ENCODE data around the gene LRRC63. TPM values are rescaled to one million over a fixed set of nuclear protein-coding genes. Genes with fewer than 3 reads are reported as not detected.
"Not testable (repeated sequence)": the region's sequence is repeated elsewhere in the genome, so short reads cannot be mapped to it uniquely, and the experiment has no call there.

The LRRC63 gene
- total and polyA plus RNA-seq, 9 donors: 0.04 to 0.17 (median 0.08) TPM; not detected in 3

DNA sequence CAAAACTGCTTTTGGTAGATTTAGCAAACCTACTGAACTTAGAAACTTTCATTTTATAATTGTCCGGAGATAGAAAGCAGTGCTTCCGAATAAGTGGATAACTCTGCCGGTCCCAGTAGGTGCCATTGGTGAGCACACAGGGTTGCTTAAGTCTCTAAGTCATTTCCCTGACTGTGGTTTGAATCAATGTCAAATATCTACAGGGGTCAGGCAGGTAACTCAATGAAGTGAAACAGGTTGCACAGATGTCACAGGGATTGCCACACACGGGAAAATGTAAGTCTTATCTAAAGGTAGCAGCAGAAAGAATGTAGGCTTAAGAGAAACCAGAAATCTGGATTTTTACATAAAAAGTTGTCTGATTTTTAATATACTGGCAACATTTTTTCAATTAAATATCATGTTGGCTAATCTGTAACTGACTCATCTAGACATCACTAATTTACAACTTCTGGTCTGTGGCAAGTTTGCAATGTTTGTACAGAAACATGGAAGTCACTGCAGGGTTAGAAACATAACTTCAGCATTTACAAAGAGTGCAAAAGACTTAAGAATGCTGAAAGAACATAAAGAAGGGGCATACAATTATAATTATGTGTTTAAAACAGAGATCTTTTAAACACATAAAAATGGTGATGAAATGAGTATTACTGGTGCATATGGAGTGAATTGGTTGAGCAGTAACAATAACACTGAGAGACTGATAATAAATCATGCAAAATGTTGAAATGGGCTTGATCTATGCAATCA, 14.3 kb upstream of the LRRC63 start:
- Histone ChIP-seq H3K4me3 (ENCODE audit: low read length) (no peak overlapping the region), H3K9me3 (replicated peaks; ENCODE audit: control insufficient read depth, low read depth, low read length) (no peaks in the 10 kb centered on the region), H3K27ac (ENCODE audit: low read length) (no peak overlapping the region), H3K4me1 (ENCODE audit: control insufficient read depth, insufficient read depth, low read length) (no peaks in the 10 kb centered on the region), H3K27me3 (ENCODE audit: control insufficient read depth, insufficient read depth, low read length) (no peaks in the 10 kb centered on the region), H3K36me3 (ENCODE audit: control insufficient read depth, insufficient read depth, low read length) (no peaks in the 10 kb centered on the region)
- no peak for DNase-seq
- 92% methylated on average over 3 of the region's 4 CpGs for WGBS (ENCODE audit: insufficient coverage)

DNA sequence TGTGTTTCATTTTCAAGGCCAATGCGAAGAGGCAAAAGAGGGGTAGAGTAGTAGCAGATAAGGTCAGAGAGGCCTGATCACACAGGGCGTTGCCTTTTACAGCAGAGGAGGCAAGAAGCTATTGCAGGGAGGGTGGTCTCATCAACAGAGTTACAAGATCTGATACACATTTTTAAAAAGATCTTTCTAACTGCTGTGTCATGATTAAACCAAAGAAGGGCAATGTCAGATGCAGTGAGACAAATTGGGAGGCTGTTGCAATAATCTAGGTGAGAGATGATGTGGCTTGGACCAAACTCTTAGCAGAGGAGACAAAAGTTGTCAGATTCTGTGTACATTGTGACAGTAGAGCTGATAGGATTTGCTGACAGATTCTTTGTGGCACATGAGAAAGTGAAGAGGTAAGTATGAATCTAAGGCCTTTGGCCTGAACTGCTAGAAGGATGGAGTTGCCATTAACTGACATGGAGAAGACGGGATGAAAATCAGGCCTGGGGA, 13.0 kb upstream of the LRRC63 start:
- WGBS (ENCODE audit: insufficient coverage): 92% methylated on average over 1 of the region's 3 CpGs
- H3K4me3 ChIP-seq (ENCODE audit: low read length): no peak overlapping the region
- no peaks in the 10 kb centered on the region for H3K36me3 ChIP-seq (ENCODE audit: control insufficient read depth, insufficient read depth, low read length)

DNA sequence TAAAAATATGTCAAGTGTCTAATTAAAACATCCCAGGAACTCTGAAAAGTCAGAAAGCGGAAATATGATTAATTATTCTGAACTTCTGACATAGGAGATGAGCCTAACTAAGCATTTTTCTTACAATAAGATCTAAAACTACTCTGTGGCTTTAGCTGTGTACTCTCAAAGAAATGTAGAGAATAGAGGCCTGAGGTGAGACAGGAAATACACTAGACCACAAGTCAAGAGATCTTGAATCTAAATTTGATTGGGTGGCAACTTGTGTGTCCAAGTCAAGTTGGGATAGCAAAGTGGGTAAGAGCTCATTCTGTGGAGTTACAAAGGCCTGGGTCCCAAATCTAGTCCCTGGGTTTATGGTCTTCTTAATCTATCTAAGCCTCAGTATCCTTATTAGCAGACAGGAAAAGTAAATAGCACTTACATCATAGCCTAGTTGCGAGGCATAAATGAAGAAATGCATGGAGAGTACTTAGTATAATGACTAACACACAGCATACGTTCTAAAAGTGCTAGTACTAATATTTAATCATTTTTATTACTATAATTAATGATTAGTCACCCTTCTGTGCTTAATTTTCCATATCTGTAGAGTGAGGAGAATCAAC, 9.4 kb upstream of the LRRC63 start:
- Histone ChIP-seq H3K9me3 (replicated peaks; ENCODE audit: control insufficient read depth, low read depth, low read length) (no peaks in the 10 kb centered on the region), H3K27me3 (ENCODE audit: control insufficient read depth, insufficient read depth, low read length) (no peaks in the 10 kb centered on the region), H3K4me1 (ENCODE audit: control insufficient read depth, insufficient read depth, low read length) (no peaks in the 10 kb centered on the region), H3K36me3 (ENCODE audit: control insufficient read depth, insufficient read depth, low read length) (no peaks in the 10 kb centered on the region), H3K4me3 (ENCODE audit: low read length) (no peak overlapping the region), H3K27ac (ENCODE audit: low read length) (no peak overlapping the region)
- WGBS (ENCODE audit: insufficient coverage): no CpG with 5 or more reads among the region's 3 CpGs
- no peak for DNase-seq

More for the DNA sequence above, 13.0 kb upstream of the LRRC63 start:
- Histone ChIP-seq H3K9me3 (replicated peaks; ENCODE audit: control insufficient read depth, low read depth, low read length) (no peaks in the 10 kb centered on the region), H3K27ac (ENCODE audit: low read length) (no peak overlapping the region), H3K4me1 (ENCODE audit: control insufficient read depth, insufficient read depth, low read length) (no peaks in the 10 kb centered on the region), H3K27me3 (ENCODE audit: control insufficient read depth, insufficient read depth, low read length) (no peaks in the 10 kb centered on the region)
- no peak for DNase-seq

DNA sequence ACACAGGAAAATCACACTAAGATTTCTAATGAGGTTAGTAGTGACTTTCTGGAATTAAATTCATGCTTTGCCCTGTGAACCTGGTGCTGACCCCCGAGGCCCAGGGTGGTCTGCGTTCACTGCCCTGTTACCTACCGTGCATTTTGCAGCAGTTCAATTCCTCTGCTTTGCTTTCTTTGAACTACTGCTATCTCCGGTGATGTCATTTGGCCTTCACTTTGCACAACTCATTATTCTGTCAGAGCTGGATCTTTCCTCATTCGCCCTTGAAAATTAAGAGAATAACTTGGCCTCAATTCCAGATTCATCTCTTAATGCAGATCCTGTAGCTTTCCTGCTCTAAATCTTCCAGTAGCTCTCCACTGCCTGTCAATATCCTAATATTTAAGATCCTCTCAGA, 8.8 kb upstream of the LRRC63 start:
- Histone ChIP-seq H3K4me1 (ENCODE audit: control insufficient read depth, insufficient read depth, low read length) (no peaks in the 10 kb centered on the region), H3K9me3 (replicated peaks; ENCODE audit: control insufficient read depth, low read depth, low read length) (no peaks in the 10 kb centered on the region), H3K27me3 (ENCODE audit: control insufficient read depth, insufficient read depth, low read length) (no peaks in the 10 kb centered on the region), H3K36me3 (ENCODE audit: control insufficient read depth, insufficient read depth, low read length) (no peaks in the 10 kb centered on the region), H3K27ac (ENCODE audit: low read length) (no peak overlapping the region), H3K4me3 (ENCODE audit: low read length) (no peak overlapping the region)
- no peak for DNase-seq
- 64% methylated on average over 5 of the region's 5 CpGs for WGBS (ENCODE audit: insufficient coverage)

DNA sequence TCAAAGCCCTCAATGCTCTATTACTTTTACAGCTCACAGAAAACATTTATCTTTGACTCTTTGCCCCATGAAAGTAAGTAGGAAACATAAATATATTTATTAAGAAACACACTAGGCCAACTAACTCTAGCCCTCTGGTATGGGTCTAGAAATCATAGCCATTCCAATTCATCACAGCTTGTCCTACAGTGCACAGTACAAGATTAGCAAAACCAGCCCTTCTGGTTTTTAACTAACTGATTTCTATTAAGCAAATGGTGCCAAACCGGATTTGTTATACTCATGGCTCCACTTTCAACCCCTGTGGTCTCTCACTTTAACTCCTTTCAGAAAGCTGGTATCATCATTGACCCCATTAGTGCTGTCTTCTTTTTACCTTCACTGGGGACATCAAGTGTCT, 5.6 kb upstream of the LRRC63 start:
- no peak overlapping the region for H3K4me3 ChIP-seq (ENCODE audit: low read length)
- H3K4me1 ChIP-seq (ENCODE audit: control insufficient read depth, insufficient read depth, low read length): peaks cover 1% of the 10 kb centered on the region
- H3K9me3 ChIP-seq (replicated peaks; ENCODE audit: control insufficient read depth, low read depth, low read length): no peaks in the 10 kb centered on the region
- WGBS (ENCODE audit: insufficient coverage): 88% methylated on average over 1 of the region's 1 CpG
- no peaks in the 10 kb centered on the region for H3K36me3 ChIP-seq (ENCODE audit: control insufficient read depth, insufficient read depth, low read length)
- no peak overlapping the region for H3K27ac ChIP-seq (ENCODE audit: low read length)
- no peaks in the 10 kb centered on the region for H3K27me3 ChIP-seq (ENCODE audit: control insufficient read depth, insufficient read depth, low read length)
- DNase-seq: no peak

DNA sequence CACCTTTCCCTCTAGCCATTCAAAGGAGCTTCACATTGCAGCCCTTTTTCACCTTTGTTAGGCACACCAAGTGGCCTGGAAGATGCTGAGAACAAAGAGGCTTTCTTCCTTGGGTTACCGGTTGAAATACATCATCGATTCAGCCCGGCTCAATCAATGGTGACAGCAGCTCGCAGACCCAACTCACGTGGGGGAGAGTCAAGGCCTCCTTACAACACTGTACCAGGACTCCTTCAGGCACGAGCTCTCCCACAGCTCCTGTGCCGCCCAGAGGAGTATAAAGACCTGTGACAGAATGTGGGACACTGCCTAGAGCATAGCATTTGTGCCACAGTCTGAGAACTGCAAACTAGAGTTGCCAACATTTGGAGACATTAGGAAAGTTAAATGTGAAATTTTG, 3.9 kb upstream of the LRRC63 start:
- peaks cover 8% of the 10 kb centered on the region for H3K4me1 ChIP-seq (ENCODE audit: control insufficient read depth, insufficient read depth, low read length)
- 71% methylated on average over 4 of the region's 7 CpGs for WGBS (ENCODE audit: insufficient coverage)
- H3K27me3 ChIP-seq (ENCODE audit: control insufficient read depth, insufficient read depth, low read length): peaks cover 4% of the 10 kb centered on the region
- no peak for DNase-seq
- H3K9me3 ChIP-seq (replicated peaks; ENCODE audit: control insufficient read depth, low read depth, low read length): no peaks in the 10 kb centered on the region
- no peak overlapping the region for H3K4me3 ChIP-seq (ENCODE audit: low read length)
- H3K36me3 ChIP-seq (ENCODE audit: control insufficient read depth, insufficient read depth, low read length): no peaks in the 10 kb centered on the region
- no peak overlapping the region for H3K27ac ChIP-seq (ENCODE audit: low read length)

DNA sequence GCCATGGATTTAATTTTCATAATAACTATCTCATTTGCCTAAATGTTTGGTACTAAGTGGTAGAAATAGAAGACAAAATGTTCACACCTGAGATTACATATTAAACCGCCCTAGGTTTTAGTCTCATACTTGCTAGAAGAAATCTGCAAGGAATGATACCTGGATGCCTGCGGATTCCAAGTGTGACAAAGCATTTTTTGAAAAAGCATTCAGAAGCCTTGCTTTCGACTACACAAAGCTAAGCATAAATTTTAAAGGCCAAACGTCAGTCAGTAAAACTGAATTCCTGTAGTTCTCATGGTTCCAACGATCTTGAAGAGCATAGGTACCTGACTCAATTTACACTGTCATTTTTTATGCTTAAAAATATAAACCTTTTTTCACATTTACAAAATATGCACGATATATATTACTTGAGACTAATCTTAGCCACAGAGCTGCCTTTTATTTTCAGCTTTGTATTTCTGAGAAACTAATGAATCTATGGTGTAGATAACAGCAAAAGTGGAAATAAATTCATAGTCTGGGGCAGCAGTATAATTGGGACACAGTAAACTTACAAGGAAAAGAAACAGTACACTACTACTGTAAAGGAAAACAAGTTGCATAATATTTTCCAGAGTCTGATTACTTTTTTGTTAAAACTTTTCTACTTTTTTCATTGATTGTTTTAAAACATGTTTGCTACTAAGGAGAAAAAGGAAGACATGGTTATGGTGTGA, 1.2 kb upstream of the LRRC63 start:
- Histone ChIP-seq H3K36me3 (ENCODE audit: control insufficient read depth, insufficient read depth, low read length) (no peaks in the 10 kb centered on the region), H3K4me3 (ENCODE audit: low read length) (no peak overlapping the region), H3K9me3 (replicated peaks; ENCODE audit: control insufficient read depth, low read depth, low read length) (no peaks in the 10 kb centered on the region), H3K27me3 (ENCODE audit: control insufficient read depth, insufficient read depth, low read length) (peaks cover 4% of the 10 kb centered on the region), H3K4me1 (ENCODE audit: control insufficient read depth, insufficient read depth, low read length) (peaks cover 8% of the 10 kb centered on the region), H3K27ac (ENCODE audit: low read length) (no peak overlapping the region)
- DNase-seq: no peak
- WGBS (ENCODE audit: insufficient coverage): 74% methylated on average over 4 of the region's 6 CpGs

DNA sequence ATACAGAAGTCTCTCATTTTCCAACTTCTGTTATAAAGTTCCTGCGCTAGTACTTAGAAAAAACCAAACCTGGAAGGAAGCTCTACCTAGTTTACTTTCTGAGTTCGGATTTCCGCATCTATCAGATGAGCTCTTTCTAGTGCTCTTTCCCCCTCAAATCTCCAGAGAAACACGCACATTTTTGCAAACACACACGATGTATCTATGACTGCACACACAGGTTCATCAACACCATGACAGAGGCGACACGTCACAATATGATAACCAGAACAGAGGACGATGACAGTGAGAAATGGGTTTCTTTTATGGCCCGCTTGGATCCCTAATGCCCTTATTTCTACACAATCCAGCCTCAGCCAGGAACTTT, 629 bp upstream of the LRRC63 start:
- Histone ChIP-seq H3K27me3 (ENCODE audit: control insufficient read depth, insufficient read depth, low read length) (peaks cover 4% of the 10 kb centered on the region), H3K27ac (ENCODE audit: low read length) (no peak overlapping the region), H3K4me3 (ENCODE audit: low read length) (peak overlapping the region; percentile 47), H3K36me3 (ENCODE audit: control insufficient read depth, insufficient read depth, low read length) (no peaks in the 10 kb centered on the region), H3K9me3 (replicated peaks; ENCODE audit: control insufficient read depth, low read depth, low read length) (no peaks in the 10 kb centered on the region), H3K4me1 (ENCODE audit: control insufficient read depth, insufficient read depth, low read length) (peaks cover 8% of the 10 kb centered on the region)
- WGBS (ENCODE audit: insufficient coverage): 14% methylated on average over 4 of the region's 9 CpGs
- peak; percentile 16 for DNase-seq

DNA sequence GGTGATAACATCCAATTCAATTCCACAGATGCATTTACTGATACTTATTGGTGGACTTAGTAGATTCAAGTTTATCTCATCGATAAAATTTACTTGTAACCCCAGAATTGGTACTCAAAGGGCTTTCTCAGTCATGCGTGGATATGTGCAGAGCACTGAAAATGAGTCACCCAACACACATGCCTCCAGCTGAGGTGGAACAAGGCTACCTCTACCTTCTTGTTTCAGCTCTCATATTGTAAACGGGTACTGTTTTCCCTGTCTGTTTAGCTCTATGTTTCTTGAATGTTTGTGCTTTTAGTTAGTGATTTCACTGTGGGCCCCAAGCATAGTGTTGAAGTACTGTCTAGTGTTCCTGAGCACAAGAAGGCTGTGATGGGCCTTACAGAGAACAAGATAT, 1.5 kb downstream of the LRRC63 start:
- Histone ChIP-seq H3K9me3 (replicated peaks; ENCODE audit: control insufficient read depth, low read depth, low read length) (no peaks in the 10 kb centered on the region), H3K36me3 (ENCODE audit: control insufficient read depth, insufficient read depth, low read length) (no peaks in the 10 kb centered on the region), H3K4me3 (ENCODE audit: low read length) (no peak overlapping the region), H3K27ac (ENCODE audit: low read length) (no peak overlapping the region), H3K27me3 (ENCODE audit: control insufficient read depth, insufficient read depth, low read length) (peaks cover 4% of the 10 kb centered on the region), H3K4me1 (ENCODE audit: control insufficient read depth, insufficient read depth, low read length) (peaks cover 8% of the 10 kb centered on the region)
- 90% methylated on average over 1 of the region's 3 CpGs for WGBS (ENCODE audit: insufficient coverage)
- DNase-seq: no peak

DNA sequence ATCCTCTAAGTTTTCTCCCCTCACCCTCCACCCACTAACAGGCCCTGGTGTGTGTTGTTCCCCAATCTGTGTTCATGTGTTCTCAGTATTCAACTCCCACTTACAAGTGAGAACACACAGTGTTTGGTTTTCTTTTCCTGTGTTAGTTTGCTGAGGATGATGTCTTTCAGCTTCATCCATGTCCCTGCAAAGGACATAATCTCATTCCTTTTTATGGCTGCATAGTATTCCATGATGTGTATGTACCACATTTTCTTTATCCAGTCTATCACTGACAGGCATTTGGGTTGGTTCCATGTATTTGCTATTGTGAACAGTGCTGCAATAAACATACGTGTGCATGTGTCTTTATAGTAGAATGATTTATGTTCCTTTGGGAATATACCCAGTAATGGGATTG, 3.0 kb downstream of the LRRC63 start:
- WGBS (ENCODE audit: insufficient coverage): no CpG with 5 or more reads among the region's 1 CpG
- H3K36me3 ChIP-seq (ENCODE audit: control insufficient read depth, insufficient read depth, low read length); H3K27me3 ChIP-seq (ENCODE audit: control insufficient read depth, insufficient read depth, low read length); DNase-seq; H3K27ac ChIP-seq (ENCODE audit: low read length); H3K9me3 ChIP-seq (replicated peaks; ENCODE audit: control insufficient read depth, low read depth, low read length); H3K4me1 ChIP-seq (ENCODE audit: control insufficient read depth, insufficient read depth, low read length); H3K4me3 ChIP-seq (ENCODE audit: low read length): not testable (repeated sequence)

Measured in muscle of leg (tissue), 11 donors.